ENCODE data around the gene SLC9B2.
"Not testable (repeated sequence)": the region's sequence is repeated elsewhere in the genome, so short reads cannot be mapped to it uniquely, and the experiment has no call there.

Gene SLC9B2

GRCh38 chr4:103012551-103012950, 64.0 kb downstream of the SLC9B2 start:
- DNase-seq, result no peak

- DNase-seq, result no peak
Observed at GRCh38 chr4:103012060-103012459, 64.5 kb downstream of the SLC9B2 start.

GRCh38 chr4:103011378-103012025, 65.1 kb downstream of the SLC9B2 start:
- DNase-seq, result no peak

- DNase-seq, result no peak
Observed at GRCh38 chr4:103010804-103011203, 65.8 kb downstream of the SLC9B2 start.

- DNase-seq, result no peak
Observed at GRCh38 chr4:103008875-103009729, 67.5 kb downstream of the SLC9B2 start.

- no peak for DNase-seq
Observed at GRCh38 chr4:103002551-103002950, 74.0 kb downstream of the SLC9B2 start.

GRCh38 chr4:102994803-102995202, 81.8 kb downstream of the SLC9B2 start:
- DNase-seq, result no peak

- DNase-seq, result not testable (repeated sequence)
Observed at GRCh38 chr4:102993985-102994384, 82.6 kb downstream of the SLC9B2 start.

- no peak for DNase-seq
Observed at GRCh38 chr4:102988429-102989020, 88.0 kb downstream of the SLC9B2 start.

GRCh38 chr4:102981005-102981404, 95.6 kb downstream of the SLC9B2 start:
- DNase-seq, result no peak

Measured in activated naive CD4-positive, alpha-beta T cell treated with Interleukin-2 at 50 U/mL for 16 hours (primary cell).